NT2/D1 (cell line): ENCODE measurements around the gene NOX3.

Experiments
- SUZ12 ChIP-seq: IDR thresholded peaks from 2 replicates; pipeline ENCODE4 v1.6.1; 2011; ENCODE audit not compliant: insufficient read length, insufficient read depth; ENCODE audit errors: extremely low read depth
- YY1 ChIP-seq: IDR thresholded peaks from 2 replicates; pipeline ENCODE4 v1.6.1; 2011; ENCODE audit not compliant: insufficient read length, insufficient read depth
- ZNF274 ChIP-seq: IDR thresholded peaks from 2 replicates; pipeline ENCODE4 v1.6.1; 2011; ENCODE audit warnings: mild to moderate bottlenecking, low read depth, low read length

GRCh38 chr6:155414049-155414448 is 41.6 kb downstream of the NOX3 start:
- TF ChIP-seq YY1 (no peak), ZNF274 (no peak), SUZ12 (no peak)
